ENCODE results near the gene FUZ. TPM values are rescaled to one million over a fixed set of nuclear protein-coding genes. Genes with fewer than 3 reads are reported as not detected.

FUZ gene
- polyA plus RNA-seq, 1 of the 3 experiments (the other 2 are of a cell fraction) = 29.9 TPM

DNA sequence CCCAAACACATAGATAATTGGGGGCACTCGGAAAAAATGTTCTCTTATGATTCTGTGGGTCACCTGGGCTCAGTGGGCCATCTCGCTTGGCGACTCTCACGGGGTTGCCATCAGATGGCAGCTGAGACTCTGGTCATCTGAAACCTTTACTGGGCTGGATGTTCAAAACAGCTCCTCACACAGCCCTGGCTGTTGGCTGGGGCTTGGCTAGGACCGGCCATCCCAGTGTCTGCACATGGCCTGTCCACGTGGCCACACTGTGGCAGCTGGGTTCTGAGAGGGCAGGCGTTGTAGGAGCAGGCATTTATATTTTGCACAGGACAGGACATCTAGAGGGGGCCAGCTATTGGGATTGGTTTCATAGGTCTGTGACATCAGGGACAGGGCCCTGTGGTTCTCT is 20.5 kb upstream of the FUZ start:
- no peaks in the 10 kb centered on the region for H3K4me1 ChIP-seq (ENCODE audit: control insufficient read depth in 1 of 2, insufficient read depth in 2 of 2, low read depth in 1 of 2, low read length in 1 of 2)
- H3K36me3 ChIP-seq (replicated peaks in 1 of 2; ENCODE audit: control insufficient read depth in 1 of 2, insufficient read depth in 2 of 2, low read length in 1 of 2) = peaks cover 6 to 70% of the 10 kb centered on the region in 2 experiments
- no peak overlapping the region for H3K9ac ChIP-seq
- no peak for TF ChIP-seq FOXM1 (IDR thresholded peaks at IDR 0.05; ENCODE audit: low read depth)
- TF ChIP-seq TEAD4 (IDR thresholded peaks at IDR 0.05; ENCODE audit: borderline replicate concordance, insufficient read depth) = no peak
- no peak for TF ChIP-seq EP300 (IDR thresholded peaks at IDR 0.05; ENCODE audit: borderline replicate concordance in 1 of 2, low read depth in 1 of 2, low read length in 1 of 2)
- TF ChIP-seq JUND (IDR thresholded peaks at IDR 0.05) = no peak
- no peak for TF ChIP-seq FOXJ3 (CRISPR knock-in tag; IDR thresholded peaks at IDR 0.05)
- TF ChIP-seq POLR2AphosphoS5 (IDR thresholded peaks at IDR 0.05; ENCODE audit: low read depth, low read length) = no peak
- no peak for TF ChIP-seq YY1 (IDR thresholded peaks at IDR 0.05; ENCODE audit: low read depth)
- TF ChIP-seq, protein P1, sequence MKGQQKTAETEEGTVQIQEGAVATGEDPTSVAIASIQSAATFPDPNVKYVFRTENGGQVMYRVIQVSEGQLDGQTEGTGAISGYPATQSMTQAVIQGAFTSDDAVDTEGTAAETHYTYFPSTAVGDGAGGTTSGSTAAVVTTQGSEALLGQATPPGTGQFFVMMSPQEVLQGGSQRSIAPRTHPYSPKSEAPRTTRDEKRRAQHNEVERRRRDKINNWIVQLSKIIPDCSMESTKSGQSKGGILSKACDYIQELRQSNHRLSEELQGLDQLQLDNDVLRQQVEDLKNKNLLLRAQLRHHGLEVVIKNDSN (IDR thresholded peaks at IDR 0.05; ENCODE audit: borderline replicate concordance, low read depth) = no peak
- TF ChIP-seq, protein P2, sequence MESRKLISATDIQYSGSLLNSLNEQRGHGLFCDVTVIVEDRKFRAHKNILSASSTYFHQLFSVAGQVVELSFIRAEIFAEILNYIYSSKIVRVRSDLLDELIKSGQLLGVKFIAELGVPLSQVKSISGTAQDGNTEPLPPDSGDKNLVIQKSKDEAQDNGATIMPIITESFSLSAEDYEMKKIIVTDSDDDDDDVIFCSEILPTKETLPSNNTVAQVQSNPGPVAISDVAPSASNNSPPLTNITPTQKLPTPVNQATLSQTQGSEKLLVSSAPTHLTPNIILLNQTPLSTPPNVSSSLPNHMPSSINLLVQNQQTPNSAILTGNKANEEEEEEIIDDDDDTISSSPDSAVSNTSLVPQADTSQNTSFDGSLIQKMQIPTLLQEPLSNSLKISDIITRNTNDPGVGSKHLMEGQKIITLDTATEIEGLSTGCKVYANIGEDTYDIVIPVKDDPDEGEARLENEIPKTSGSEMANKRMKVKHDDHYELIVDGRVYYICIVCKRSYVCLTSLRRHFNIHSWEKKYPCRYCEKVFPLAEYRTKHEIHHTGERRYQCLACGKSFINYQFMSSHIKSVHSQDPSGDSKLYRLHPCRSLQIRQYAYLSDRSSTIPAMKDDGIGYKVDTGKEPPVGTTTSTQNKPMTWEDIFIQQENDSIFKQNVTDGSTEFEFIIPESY (IDR thresholded peaks at IDR 0.05; ENCODE audit: borderline replicate concordance, low read depth) = no peak
- TF ChIP-seq RCOR1 (IDR thresholded peaks at IDR 0.05; ENCODE audit: low read length) = no peak
- TF ChIP-seq RXRA (IDR thresholded peaks at IDR 0.05; ENCODE audit: borderline replicate concordance, low read depth) = no peak
- no peak for TF ChIP-seq GABPA (IDR thresholded peaks at IDR 0.05; ENCODE audit: low read depth)
- no peak for TF ChIP-seq RFX5 (IDR thresholded peaks at IDR 0.05; ENCODE audit: low read length)
- no peaks in the 10 kb centered on the region for H3F3A ChIP-seq (replicated peaks; ENCODE audit: insufficient read depth)
- WGBS (ENCODE audit: low lambda C conversion rate) = 87% methylated on average over 6 of the region's 7 CpGs
- DNase-seq = no peak
- H4K20me1 ChIP-seq (ENCODE audit: insufficient read depth) = 0 out of 2 replicates have a peak, but pooled peaks cover 5% of the 10 kb centered on the region
- ChIA-PET POLR2A (interaction anchor here (1.0 kb wide), 1 partner anchor 17 kb away, joined by 4 read pairs; the partner anchor contains the start of gene PTOV1), CTCF (interaction anchor here (1.5 kb wide), 1 partner anchor 14 kb away, joined by 3 read pairs; no protein-coding TSS in a partner anchor)
- no peaks in the 10 kb centered on the region for H3K79me2 ChIP-seq (ENCODE audit: insufficient read depth)
- H3K27ac ChIP-seq (ENCODE audit: low read depth in 2 of 2, low read length in 1 of 2) = no peak overlapping the region
- no peak overlapping the region for H2AFZ ChIP-seq (ENCODE audit: low read depth)
- no peaks in the 10 kb centered on the region for H3K9me3 ChIP-seq
- H3K9me2 ChIP-seq = no peaks in the 10 kb centered on the region
- no peaks in the 10 kb centered on the region for H3K27me3 ChIP-seq (ENCODE audit: insufficient read depth)
- H3K4me3 ChIP-seq (ENCODE audit: low read depth in 2 of 2, low read length in 1 of 2) = no peak overlapping the region
- no peak overlapping the region for H3K4me2 ChIP-seq

DNA sequence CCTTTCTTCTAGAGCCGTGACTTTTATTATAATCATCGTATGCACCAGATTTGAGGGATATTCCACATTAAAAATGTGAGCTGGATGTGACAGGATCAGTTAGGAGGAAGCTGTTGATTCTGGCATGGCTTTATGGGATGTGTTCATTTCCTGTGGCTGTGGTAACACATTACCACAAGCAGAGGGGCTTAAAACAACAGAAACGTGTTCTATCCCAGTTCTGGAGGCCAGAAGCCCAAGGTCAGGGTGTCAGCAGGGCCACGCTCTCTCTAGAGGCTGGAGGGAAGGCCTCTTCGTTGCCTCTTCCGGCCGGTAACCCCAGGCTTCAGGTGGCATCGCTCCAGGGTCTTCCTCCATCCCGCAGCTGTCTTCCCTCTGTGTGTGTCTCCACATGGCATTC is 19.5 kb upstream of the FUZ start:
- H3K4me1 ChIP-seq (ENCODE audit: control insufficient read depth in 1 of 2, insufficient read depth in 2 of 2, low read depth in 1 of 2, low read length in 1 of 2) = no peaks in the 10 kb centered on the region
- H3K4me3 ChIP-seq (ENCODE audit: low read depth in 2 of 2, low read length in 1 of 2) = no peak overlapping the region
- no peaks in the 10 kb centered on the region for H3K79me2 ChIP-seq (ENCODE audit: insufficient read depth)
- H3K27ac ChIP-seq (ENCODE audit: low read depth in 2 of 2, low read length in 1 of 2) = no peak overlapping the region
- CTCF ChIA-PET = interaction anchor here (1.2 kb wide), 1 partner anchor 28 kb away, joined by 3 read pairs; no protein-coding TSS in a partner anchor
- H4K20me1 ChIP-seq (ENCODE audit: insufficient read depth) = 0 out of 2 replicates have a peak, but pooled peaks cover 5% of the 10 kb centered on the region
- H3K9me2 ChIP-seq = no peaks in the 10 kb centered on the region
- no peak overlapping the region for H3K4me2 ChIP-seq
- peaks cover 4 to 60% of the 10 kb centered on the region in 2 experiments for H3K36me3 ChIP-seq (replicated peaks in 1 of 2; ENCODE audit: control insufficient read depth in 1 of 2, insufficient read depth in 2 of 2, low read length in 1 of 2)
- H3F3A ChIP-seq (replicated peaks; ENCODE audit: insufficient read depth) = no peaks in the 10 kb centered on the region
- POLR2A ChIA-PET = no interaction called here
- no peak overlapping the region for H2AFZ ChIP-seq (ENCODE audit: low read depth)
- 87% methylated on average over 9 of the region's 9 CpGs for WGBS (ENCODE audit: low lambda C conversion rate)
- H3K9me3 ChIP-seq = no peaks in the 10 kb centered on the region
- no peak overlapping the region for H3K9ac ChIP-seq
- no peak for DNase-seq
- H3K27me3 ChIP-seq (ENCODE audit: insufficient read depth) = no peaks in the 10 kb centered on the region
- TF ChIP-seq FOXJ3 (CRISPR knock-in tag; IDR thresholded peaks at IDR 0.05) (no peak), RCOR1 (IDR thresholded peaks at IDR 0.05; ENCODE audit: low read length) (no peak), YY1 (IDR thresholded peaks at IDR 0.05; ENCODE audit: low read depth) (no peak), TEAD4 (IDR thresholded peaks at IDR 0.05; ENCODE audit: borderline replicate concordance, insufficient read depth) (no peak), NFIC (IDR thresholded peaks at IDR 0.05; ENCODE audit: borderline replicate concordance) (no peak)
- TF ChIP-seq, protein P3, sequence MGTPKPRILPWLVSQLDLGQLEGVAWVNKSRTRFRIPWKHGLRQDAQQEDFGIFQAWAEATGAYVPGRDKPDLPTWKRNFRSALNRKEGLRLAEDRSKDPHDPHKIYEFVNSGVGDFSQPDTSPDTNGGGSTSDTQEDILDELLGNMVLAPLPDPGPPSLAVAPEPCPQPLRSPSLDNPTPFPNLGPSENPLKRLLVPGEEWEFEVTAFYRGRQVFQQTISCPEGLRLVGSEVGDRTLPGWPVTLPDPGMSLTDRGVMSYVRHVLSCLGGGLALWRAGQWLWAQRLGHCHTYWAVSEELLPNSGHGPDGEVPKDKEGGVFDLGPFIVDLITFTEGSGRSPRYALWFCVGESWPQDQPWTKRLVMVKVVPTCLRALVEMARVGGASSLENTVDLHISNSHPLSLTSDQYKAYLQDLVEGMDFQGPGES (IDR thresholded peaks at IDR 0.05; ENCODE audit: low read depth, low read length) = no peak
- TF ChIP-seq, protein P4, sequence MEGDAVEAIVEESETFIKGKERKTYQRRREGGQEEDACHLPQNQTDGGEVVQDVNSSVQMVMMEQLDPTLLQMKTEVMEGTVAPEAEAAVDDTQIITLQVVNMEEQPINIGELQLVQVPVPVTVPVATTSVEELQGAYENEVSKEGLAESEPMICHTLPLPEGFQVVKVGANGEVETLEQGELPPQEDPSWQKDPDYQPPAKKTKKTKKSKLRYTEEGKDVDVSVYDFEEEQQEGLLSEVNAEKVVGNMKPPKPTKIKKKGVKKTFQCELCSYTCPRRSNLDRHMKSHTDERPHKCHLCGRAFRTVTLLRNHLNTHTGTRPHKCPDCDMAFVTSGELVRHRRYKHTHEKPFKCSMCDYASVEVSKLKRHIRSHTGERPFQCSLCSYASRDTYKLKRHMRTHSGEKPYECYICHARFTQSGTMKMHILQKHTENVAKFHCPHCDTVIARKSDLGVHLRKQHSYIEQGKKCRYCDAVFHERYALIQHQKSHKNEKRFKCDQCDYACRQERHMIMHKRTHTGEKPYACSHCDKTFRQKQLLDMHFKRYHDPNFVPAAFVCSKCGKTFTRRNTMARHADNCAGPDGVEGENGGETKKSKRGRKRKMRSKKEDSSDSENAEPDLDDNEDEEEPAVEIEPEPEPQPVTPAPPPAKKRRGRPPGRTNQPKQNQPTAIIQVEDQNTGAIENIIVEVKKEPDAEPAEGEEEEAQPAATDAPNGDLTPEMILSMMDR (IDR thresholded peaks at IDR 0.05) = no peak
- TF ChIP-seq, protein P5, sequence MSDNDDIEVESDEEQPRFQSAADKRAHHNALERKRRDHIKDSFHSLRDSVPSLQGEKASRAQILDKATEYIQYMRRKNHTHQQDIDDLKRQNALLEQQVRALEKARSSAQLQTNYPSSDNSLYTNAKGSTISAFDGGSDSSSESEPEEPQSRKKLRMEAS (IDR thresholded peaks at IDR 0.05; ENCODE audit: low read depth) = no peak

Data from SK-N-SH (cell line).